ENCODE data around the gene SERPINB3.
"Not testable (repeated sequence)": the region's sequence is repeated elsewhere in the genome, so short reads cannot be mapped to it uniquely, and the experiment has no call there.

The SERPINB3 gene

DNA sequence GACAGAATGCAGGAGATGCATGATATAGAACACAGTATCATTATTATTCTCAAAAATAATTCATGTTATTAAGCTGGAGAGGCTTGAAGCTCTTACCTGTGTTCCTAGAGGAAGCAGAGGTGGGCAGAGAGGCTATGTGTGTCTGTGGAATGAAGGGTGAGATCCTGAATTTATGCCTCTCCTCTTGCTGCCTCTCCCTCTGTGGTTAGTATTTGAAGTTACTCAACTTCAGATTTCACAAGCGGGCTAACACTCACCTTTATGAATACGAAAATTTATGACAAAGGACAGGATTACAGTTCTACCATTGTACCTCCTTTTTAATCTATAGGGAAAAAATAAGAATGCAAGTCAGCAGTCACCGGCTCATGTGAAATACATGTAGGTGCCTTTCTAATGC is at the start of gene SERPINB3:
Gene SERPINB3, minus strand, starts transcription at position 144 of the 400 bp plus-strand sequence. CDS start 677 bp downstream, outside the sequence.
- DNase-seq (ENCODE audit: low read depth in 2 of 2, low spot score in 1 of 2) = not testable (repeated sequence)

DNA sequence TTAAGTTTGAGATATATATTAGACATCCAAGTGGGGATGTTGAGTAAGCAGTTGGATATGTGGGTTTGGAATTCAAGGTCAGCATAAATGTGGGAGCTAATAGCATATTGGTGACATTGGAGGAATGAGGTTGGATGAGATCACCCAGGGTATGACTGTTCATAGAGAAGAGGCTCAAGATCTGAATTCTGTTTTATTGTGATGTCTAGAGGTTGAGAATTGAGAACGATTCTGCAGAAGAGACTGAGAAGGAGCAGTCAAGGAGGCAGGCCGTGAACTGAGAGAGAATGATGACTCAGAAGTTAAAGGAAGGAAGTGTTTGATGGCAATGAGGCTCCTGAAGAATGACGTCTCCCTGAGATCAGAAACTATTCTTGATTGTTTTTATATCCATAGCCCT is 47.0 kb upstream of the SERPINB3 start:
- DNase-seq (ENCODE audit: low read depth in 2 of 2, low spot score in 1 of 2) = no peak

- no peak for DNase-seq (ENCODE audit: low read depth in 2 of 2, low spot score in 1 of 2)
Measured at GRCh38 chr18:63707816-63708215, 46.1 kb upstream of the SERPINB3 start.

- no peak for DNase-seq (ENCODE audit: low read depth in 2 of 2, low spot score in 1 of 2)
Measured at GRCh38 chr18:63705401-63705800, 43.7 kb upstream of the SERPINB3 start.

DNA sequence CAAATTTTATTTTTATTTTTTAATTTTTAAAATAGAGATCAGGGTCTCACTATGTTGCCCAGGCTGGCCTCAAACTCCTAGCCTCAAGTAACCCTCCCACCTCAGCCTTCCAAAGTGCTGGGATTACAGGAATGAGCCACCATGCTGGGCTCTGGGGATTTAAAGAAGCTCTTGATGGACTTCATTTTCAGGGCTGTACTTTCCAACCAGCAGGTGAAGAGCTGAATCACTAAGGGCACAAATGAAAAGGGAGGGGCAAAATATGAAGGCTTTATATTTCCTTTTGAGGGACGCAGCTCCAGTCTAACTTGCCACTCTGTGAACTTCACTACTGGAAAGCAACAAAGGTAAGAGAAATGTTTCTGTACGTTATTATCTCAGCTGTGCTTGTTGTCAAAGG is 41.0 kb upstream of the SERPINB3 start, which contains the start of gene SERPINB11:
Gene SERPINB11, plus strand, starts transcription at position 301 of the 400 bp plus-strand sequence. CDS start 7,234 bp downstream, outside the sequence.
- no peak for DNase-seq (ENCODE audit: low read depth in 2 of 2, low spot score in 1 of 2)

DNA sequence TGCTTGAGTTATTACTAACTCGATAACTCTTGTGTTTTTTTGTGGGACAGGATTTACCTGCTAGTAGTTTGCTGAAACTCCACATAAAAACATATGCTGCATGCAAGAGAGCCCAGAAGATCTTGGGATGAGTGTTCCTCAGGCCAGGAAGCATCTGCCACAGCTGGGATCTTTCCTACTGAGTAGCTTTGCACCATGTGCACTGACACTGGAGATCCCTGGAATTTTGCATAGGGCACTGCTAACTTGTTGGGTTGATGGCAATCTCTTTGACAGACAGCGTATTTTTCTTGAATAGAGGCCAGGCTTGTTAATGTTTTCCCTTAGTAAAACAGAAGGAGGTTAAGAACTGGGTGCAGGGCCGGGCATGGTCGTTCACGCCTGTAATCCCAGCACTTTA is 40.3 kb upstream of the SERPINB3 start:
- no peak for DNase-seq (ENCODE audit: low read depth in 2 of 2, low spot score in 1 of 2)

GRCh38 chr18:63700501-63700900 is 38.8 kb upstream of the SERPINB3 start:
- no peak for DNase-seq (ENCODE audit: low read depth in 2 of 2, low spot score in 1 of 2)

DNA sequence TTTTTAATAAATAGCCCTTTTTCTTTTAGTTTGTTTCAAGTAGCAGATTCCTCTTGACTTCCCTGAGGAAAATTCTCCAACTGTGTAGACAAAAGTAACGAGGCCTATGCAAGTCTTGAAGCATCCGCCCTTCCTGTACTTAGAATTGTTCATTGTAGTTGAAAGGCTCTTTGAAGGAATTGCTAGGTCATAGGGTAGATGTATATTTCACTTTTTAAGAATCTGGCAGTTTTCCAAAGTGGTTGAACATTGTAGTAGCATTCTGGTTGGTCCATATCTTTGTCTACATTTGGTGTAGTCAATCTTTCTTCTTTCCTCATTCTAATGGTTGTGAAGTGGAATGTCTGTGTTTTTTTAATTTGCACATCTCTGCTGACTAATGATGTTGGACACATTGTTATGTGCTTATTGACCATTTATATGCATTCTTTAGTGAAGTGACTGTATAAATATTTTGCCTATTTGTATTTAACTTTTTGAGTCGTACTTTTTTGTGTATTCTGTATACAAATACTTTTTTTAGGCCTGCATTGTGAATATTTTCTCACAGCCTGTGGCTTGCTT is 35.5 kb upstream of the SERPINB3 start:
- DNase-seq (ENCODE audit: low read depth in 2 of 2, low spot score in 1 of 2) = no peak

DNA sequence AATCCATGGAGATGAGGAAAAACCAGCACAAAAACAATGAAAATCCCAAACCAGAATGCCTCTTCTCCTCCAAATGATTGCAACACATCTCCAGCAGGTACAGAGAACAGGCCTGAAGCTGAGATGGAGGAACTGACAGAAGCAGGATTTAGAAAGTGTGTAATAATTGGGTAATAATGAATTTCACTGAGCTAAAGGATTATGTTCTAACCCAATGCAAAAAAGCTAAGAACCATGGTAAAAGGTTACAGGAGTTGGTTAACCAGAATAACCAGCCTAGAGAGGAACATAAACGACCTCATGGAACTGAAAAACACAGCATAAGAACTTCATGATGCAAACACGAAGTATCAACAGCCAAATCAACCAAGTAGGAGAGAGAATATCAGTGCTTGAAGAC is 27.4 kb upstream of the SERPINB3 start:
- no peak for DNase-seq (ENCODE audit: low read depth in 2 of 2, low spot score in 1 of 2)

- no peak for DNase-seq (ENCODE audit: low read depth in 2 of 2, low spot score in 1 of 2)
Measured at GRCh38 chr18:63686871-63687270, 25.2 kb upstream of the SERPINB3 start.

- no peak for DNase-seq (ENCODE audit: low read depth in 2 of 2, low spot score in 1 of 2)
Measured at GRCh38 chr18:63684718-63685117, 23.0 kb upstream of the SERPINB3 start.

DNA sequence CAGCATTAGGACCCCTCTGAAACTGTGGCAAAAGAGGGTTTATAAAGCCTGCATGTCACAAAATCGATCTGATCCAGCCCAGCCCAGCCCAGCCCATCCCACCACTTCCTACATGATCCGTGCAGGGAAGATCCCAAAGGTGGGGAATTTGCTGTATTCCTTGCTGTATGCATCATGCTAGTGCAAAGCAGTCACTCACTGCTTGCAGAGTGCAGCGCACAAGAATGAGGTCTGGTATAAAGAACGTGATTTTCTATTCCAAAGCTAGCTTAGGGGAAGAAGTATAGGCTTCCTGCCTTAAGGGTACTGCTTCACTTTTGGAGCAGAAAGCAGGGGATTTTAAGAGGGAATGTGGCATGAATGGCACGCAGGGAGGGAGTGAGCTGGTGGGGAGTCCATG is 22.2 kb upstream of the SERPINB3 start:
- DNase-seq (ENCODE audit: low read depth in 2 of 2, low spot score in 1 of 2) = no peak

- DNase-seq (ENCODE audit: low read depth in 2 of 2, low spot score in 1 of 2) = no peak
Measured at GRCh38 chr18:63683152-63683551, 21.5 kb upstream of the SERPINB3 start.

GRCh38 chr18:63681449-63682340 is 20.0 kb upstream of the SERPINB3 start:
- DNase-seq (ENCODE audit: low read depth in 2 of 2, low spot score in 1 of 2) = no peak

DNA sequence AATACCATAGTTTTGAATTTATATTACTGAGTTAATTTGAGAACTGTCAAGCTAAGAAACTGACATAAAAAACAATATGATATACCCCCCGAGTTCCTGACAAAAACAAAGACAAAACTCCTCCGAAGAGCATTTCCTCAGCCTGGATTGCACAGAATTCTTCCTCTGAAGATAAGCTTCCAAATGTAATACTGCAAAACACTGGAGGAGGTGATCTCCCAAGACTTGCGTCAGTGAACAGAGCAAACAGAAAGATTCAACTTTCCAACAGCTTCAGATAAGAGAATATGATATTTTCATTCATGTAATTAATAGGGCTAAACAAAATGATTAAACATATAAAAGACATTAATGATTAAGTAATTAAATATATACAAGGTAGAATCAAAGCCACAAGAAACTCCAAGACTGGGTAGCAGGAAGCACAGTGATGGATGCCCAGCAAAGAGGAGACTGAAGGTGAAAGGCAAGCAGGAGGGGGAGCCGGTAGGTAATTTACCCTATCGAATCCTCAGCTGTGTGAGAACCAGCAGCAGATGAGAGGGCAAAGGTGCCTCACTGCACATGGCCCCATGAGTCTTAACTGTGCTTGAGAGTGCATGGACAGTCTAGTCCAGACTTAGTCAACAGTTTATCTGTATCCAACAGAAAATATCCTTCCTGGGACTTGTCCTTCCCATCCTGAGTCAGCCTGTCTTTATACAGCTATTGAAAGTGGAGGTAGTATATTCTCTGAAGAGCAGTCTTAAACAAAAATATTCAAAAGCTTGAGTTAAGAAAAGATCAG is 18.3 kb upstream of the SERPINB3 start:
- no peak for DNase-seq (ENCODE audit: low read depth in 2 of 2, low spot score in 1 of 2)

GRCh38 chr18:63677500-63678225 is 16.0 kb upstream of the SERPINB3 start:
- DNase-seq (ENCODE audit: low read depth in 2 of 2, low spot score in 1 of 2) = no peak

GRCh38 chr18:63676526-63677323 is 15.0 kb upstream of the SERPINB3 start:
- no peak for DNase-seq (ENCODE audit: low read depth in 2 of 2, low spot score in 1 of 2)

- no peak for DNase-seq (ENCODE audit: low read depth in 2 of 2, low spot score in 1 of 2)
Measured at GRCh38 chr18:63664571-63664970, 2.9 kb upstream of the SERPINB3 start.

DNA sequence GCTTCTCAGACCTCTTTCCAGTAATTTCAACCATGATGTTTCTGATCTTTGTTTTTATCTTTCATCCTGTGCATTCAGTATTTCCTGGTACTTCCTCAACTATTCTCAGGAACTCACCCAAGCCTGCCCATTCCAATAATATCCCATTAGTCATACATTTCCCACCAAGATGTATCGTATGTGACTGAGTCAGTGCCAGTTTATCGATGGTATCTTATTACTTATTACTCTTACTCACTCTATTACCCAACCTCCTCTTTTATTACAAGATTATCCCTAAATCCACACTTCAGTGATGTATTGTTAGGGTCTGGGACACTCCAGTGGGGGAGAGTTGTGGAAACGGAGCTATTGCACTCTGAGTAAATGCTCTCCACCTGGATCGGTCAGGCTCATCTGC is 2.8 kb downstream of the SERPINB3 start:
- DNase-seq (ENCODE audit: low read depth in 2 of 2, low spot score in 1 of 2) = not testable (repeated sequence)

DNA sequence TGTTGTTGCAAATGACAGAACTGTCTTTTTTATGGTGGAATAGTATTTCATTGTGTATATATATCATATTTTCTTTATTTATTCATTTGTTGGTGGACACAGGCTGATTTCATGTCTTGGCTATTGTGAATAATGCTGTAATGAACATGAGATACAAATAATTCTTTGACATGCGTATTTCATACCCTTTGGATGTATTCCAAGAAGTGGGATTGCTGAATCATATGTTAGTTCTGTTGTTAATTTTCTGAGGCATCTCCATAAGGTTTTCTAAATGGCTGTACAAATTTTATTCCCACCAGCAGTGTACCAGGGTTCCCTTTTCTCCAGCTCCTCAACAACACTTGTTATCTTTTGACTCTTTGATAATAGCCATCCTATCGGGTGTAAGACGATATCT is 11.4 kb downstream of the SERPINB3 start:
- DNase-seq (ENCODE audit: low read depth in 2 of 2, low spot score in 1 of 2) = not testable (repeated sequence)
